Midbrain (tissue), 1 donor: ENCODE measurements around the gene NR1H2.
"Not testable (repeated sequence)": the region's sequence is repeated elsewhere in the genome, so short reads cannot be mapped to it uniquely, and the experiment has no call there.

Experiments
- DNase-seq: peaks from one replicate; lab custom pipeline; 2025; lab: John Stamatoyannopoulos, UW

NR1H2 gene

GRCh38 chr19:50378863-50379236 is 2.6 kb downstream of the NR1H2 start:
- no peak for DNase-seq

DNA sequence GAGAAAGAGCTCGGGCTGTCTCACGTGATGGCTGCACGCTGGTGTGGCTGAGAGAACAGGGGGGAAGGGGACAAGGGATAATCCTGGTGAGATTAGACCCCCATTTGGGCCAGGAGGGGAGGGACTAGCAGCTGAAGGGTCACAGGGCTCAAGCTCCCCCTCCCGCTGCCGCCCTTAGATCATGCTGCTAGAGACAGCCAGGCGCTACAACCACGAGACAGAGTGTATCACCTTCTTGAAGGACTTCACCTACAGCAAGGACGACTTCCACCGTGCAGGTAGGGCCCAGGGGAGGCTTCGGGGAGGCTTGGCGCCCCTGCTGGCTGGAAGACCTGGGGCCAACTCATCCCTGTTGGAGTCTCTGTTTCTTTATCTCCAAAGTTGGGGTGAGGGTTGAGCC is 3.3 kb downstream of the NR1H2 start:
- DNase-seq, result no peak

GRCh38 chr19:50380137-50380536 is 3.9 kb downstream of the NR1H2 start:
- no peak for DNase-seq

GRCh38 chr19:50380751-50381151 is 4.5 kb downstream of the NR1H2 start:
- DNase-seq, result no peak

GRCh38 chr19:50381881-50382729 is 5.8 kb downstream of the NR1H2 start:
- no peak for DNase-seq

DNA sequence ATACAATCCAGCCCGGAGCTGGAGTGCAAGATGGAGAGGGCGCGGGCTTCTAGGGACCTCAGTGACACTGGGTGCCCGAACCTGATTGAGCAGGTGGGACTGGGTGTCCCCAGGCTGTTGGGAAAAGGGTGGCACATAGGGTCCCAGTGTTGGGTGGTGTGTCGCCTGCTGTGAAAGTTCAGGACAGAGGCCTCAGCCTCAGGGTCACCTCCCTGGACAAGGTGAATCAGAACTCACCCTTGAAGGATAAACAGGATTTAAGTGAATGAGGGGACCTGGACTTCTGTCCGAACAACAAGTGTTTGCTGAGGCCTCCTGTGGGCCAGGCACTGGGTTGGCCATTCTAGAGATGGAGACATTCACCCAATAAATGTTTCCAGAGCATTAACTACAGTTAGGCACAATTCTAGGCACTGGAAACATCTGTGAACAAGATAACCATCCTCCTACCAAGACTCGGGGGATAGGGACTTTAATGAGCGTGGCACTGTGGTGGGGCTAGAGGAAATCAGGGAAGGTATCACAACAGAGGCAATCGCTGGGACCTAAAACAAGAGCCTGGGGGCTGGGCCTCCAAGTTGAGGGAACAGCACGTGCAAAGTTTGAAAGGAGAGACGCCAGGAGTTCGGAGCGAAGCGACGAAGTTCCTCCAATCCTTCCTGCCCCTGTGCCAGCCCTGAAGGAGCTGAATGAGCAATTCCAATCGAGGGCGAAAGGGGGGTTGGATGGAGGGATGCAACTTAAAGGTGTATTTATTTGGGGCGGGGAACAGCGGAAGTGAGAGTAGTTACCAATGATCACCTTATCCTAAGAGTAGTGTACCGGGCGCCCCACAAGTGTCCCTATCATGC is 7.0 kb downstream of the NR1H2 start:
- DNase-seq, result no peak

DNA sequence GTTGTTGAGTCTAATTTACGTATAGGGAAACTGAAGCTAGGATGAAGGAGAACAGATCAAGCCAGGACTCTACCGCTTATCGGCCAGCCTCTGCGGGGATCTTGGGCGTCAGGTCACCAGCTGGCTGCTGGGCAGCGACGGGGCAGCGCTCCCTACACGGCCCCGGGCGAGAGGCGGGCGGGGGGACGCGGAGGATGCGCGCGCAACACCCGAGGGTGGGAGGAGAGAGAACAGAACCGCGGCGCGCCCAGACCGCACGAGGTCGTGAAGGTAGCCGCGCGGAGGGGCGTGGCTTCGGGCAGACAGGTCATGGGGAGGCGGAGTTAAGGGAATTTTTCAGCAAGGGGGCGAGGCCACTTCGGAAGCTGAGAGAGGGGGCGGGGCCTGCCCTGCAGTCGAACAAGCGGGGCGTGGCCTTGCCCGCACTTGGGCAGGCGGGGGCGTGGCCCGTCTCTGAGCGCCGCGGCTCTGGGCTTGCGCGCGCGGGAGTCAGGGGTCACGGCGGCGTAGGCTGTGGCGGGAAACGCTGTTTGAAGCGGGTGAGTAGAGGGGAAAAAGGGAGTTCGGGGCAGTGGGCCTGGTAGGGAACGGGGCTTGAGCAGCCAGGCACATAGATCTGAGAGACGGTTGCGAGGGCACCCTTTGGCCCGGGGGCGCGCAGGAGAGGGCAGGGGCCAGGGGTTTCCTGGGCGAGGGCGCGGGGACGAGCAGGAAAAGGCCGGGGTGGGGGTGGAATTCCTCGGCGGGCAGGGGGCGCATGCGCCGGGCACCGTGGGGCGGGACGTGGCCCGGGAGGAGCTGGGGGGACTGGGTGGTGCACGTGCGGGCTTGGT is 7.8 kb downstream of the NR1H2 start, which contains the start of gene POLD1:
POLD1 (plus strand) TSS at position 496 of the 833 bp plus-strand sequence. CDS start 14,505 bp downstream, outside the sequence.
- DNase-seq, result peak; percentile 92

GRCh38 chr19:50384685-50385535 is 8.7 kb downstream of the NR1H2 start:
- no peak for DNase-seq

DNA sequence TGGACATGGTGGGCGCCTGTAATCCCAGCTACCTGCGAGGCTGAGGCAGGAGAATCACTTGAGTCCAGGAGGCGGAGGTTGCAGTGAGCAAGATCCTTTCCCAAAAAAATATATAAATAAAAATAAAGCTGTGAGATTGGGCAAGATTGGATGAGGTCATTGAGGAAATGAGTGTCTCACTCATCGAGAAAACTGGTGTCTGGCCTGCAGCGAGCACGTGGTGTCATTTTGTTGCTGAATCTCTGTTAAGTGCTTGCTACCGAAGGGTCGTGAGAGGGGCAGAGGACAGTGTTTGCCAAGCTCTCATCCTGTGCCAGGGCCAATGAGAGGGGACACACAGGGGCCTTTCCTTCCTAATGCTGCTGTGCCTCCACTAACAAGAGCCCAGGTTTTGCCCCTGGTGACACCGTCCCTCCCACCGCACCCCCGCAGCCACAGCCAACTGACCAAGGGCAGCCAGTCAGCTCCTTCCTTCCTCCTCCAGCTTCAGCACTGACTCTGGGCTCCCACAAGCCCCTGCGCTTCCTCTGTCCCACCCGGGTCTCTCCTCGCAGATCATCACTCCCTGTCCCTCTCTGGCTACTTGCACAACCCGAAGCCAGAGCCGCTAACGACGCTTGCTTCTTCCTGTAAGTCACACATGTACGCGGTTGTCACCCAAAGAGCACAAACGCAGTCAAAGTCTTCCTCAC is 11.1 kb downstream of the NR1H2 start:
- DNase-seq, result peak; percentile 22

DNA sequence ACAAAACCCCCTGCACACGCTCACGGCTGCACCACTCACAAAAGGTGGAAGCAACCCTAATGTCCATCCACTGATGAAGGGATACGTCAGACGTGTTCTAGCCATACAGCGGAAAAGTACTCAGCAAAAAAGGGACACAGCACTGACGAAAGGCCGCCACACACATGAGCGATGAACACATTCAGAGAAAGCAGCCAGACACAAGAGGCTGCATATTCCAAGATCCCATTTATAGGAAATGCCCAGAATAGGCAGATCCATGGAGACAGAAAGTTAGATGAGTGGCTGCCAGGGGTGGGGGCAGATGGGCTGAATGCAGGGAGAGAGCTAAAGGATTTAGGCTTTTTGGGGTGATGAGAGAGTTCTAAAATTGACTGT is 11.6 kb downstream of the NR1H2 start:
- no peak for DNase-seq

- DNase-seq, result not testable (repeated sequence)
These were observed 14.0 kb downstream of the NR1H2 start for GRCh38 chr19:50390295-50390694.

GRCh38 chr19:50390952-50391351 is 14.7 kb downstream of the NR1H2 start:
- not testable (repeated sequence) for DNase-seq

GRCh38 chr19:50392759-50393158 is 16.5 kb downstream of the NR1H2 start:
- DNase-seq, result no peak

DNA sequence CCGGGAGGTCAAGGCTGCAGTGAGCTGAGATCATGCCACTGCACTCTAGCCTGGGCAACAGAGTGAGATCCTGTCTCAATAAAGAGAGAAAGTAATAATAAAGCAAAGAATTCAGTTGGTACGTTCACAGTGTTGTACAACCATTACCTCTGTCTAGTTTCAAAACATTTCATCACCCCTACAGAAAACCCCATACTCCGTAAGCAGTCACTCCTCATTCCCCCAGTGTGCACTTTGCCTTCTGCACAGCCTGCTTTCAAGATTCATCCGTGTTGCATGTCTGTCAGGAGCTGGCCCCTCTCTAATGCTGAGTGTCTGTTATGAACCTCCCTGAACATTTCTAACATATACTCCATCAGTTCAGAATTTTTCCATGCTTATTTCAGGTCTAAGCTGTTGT is 17.3 kb downstream of the NR1H2 start:
- DNase-seq, result no peak

- DNase-seq, result no peak
These were observed 17.8 kb downstream of the NR1H2 start for GRCh38 chr19:50394017-50394416.

- DNase-seq, result no peak
These were observed 22.6 kb downstream of the NR1H2 start for GRCh38 chr19:50398675-50399367.

GRCh38 chr19:50399368-50399745 is 23.1 kb downstream of the NR1H2 start:
- no peak for DNase-seq

- DNase-seq, result no peak
These were observed 25.6 kb downstream of the NR1H2 start for GRCh38 chr19:50401605-50402450.
